SK-N-SH treated with all-trans-retinoic acid at 6 μM for 48 hours (cell line): ENCODE measurements around the gene RAD51B.

Experiments used
- ATAC-seq: fragments of 200-7000 bp; cut with Tn5 transposase; 3 replicates; pipeline ENCODE4 v1.9.1; 2020; ENCODE audit warnings: mild to moderate bottlenecking, moderate library complexity
- ARNTL ChIP-seq: fragments of 450-650 bp; formaldehyde crosslinking; IDR thresholded peaks from 2 replicates; pipeline ENCODE4 v1.5.0; 2020; ENCODE audit warnings: low read depth, mild to moderate bottlenecking, moderate library complexity, borderline replicate concordance
- BACH2 ChIP-seq: fragments of 250-450 bp; sonication (Bioruptor Pico); IDR thresholded peaks from 2 replicates; pipeline ENCODE4 v1.9.0; 2021; ENCODE audit warnings: mild to moderate bottlenecking, borderline replicate concordance
- CREB5 ChIP-seq: fragments of 250-450 bp; sonication (Bioruptor Pico); IDR thresholded peaks from 2 replicates; pipeline ENCODE4 v1.5.1; 2020; ENCODE audit warnings: low read depth, mild to moderate bottlenecking, moderate library complexity
- CSDC2 ChIP-seq: fragments of 250-450 bp; sonication (Bioruptor Pico); IDR thresholded peaks from 2 replicates; pipeline ENCODE4 v1.5.0; 2020; ENCODE audit warnings: mild to moderate bottlenecking, moderate library complexity
- ESRRG ChIP-seq: fragments of 250-450 bp; sonication (Bioruptor Pico); IDR thresholded peaks from 2 replicates; pipeline ENCODE4 v1.6.1; 2021; ENCODE audit warnings: mild to moderate bottlenecking
- GLIS3 ChIP-seq: fragments of 250-450 bp; sonication (Bioruptor Pico); IDR thresholded peaks from 2 replicates; pipeline ENCODE4 v1.5.0; 2020; ENCODE audit warnings: mild to moderate bottlenecking, moderate library complexity
- ISL1 ChIP-seq: fragments of 250-450 bp; sonication (Bioruptor Pico); IDR thresholded peaks from 2 replicates; pipeline ENCODE4 v2.1.2; 2022; ENCODE audit warnings: mild to moderate bottlenecking, moderate library complexity
- OSR1 ChIP-seq: fragments of 250-450 bp; sonication (Bioruptor Pico); IDR thresholded peaks from 2 replicates; pipeline ENCODE4 v1.8.0; 2022; ENCODE audit warnings: moderate library complexity, mild to moderate bottlenecking, inconsistent platforms
- PATZ1 ChIP-seq: fragments of 250-450 bp; sonication (Bioruptor Pico); IDR thresholded peaks from 2 replicates; pipeline ENCODE4 v1.8.0; 2020; ENCODE audit warnings: mild to moderate bottlenecking, moderate library complexity, borderline replicate concordance
- PPARA ChIP-seq: fragments of 250-450 bp; sonication (Bioruptor Pico); IDR thresholded peaks from 2 replicates; pipeline ENCODE4 v1.5.0; 2020; ENCODE audit warnings: mild to moderate bottlenecking, borderline replicate concordance
- RARB ChIP-seq: fragments of 250-450 bp; sonication (Bioruptor Pico); IDR thresholded peaks from 2 replicates; pipeline ENCODE4 v1.8.0; 2021; ENCODE audit warnings: mild to moderate bottlenecking, moderate library complexity
- SNAI2 ChIP-seq: fragments of 250-450 bp; sonication (Bioruptor Pico); IDR thresholded peaks from 2 replicates; pipeline ENCODE4 v1.5.0; 2020; ENCODE audit warnings: mild to moderate bottlenecking, moderate library complexity
- TCF4 ChIP-seq: fragments of 250-450 bp; sonication (Bioruptor Pico); IDR thresholded peaks from 2 replicates; pipeline ENCODE4 v1.8.0; 2021; ENCODE audit warnings: mild to moderate bottlenecking, moderate library complexity, borderline replicate concordance
- TSHZ2 ChIP-seq: fragments of 250-450 bp; sonication (Bioruptor Pico); IDR thresholded peaks from 2 replicates; pipeline ENCODE4 v1.5.0; 2020; ENCODE audit warnings: mild to moderate bottlenecking, moderate library complexity
- ZC3H10 ChIP-seq: fragments of 250-450 bp; sonication (Bioruptor Pico); IDR thresholded peaks from 2 replicates; pipeline ENCODE4 v1.5.1; 2021; ENCODE audit warnings: mild to moderate bottlenecking, moderate library complexity
- ZFP30 ChIP-seq: fragments of 450-650 bp; formaldehyde crosslinking; IDR thresholded peaks from 2 replicates; pipeline ENCODE4 v1.5.0; 2022; ENCODE audit warnings: mild to moderate bottlenecking, moderate library complexity
- ZNF565 ChIP-seq: fragments of 450-650 bp; formaldehyde crosslinking; conservative IDR thresholded peaks from 2 replicates; pipeline ENCODE4 v1.5.0; 2020; ENCODE audit warnings: low read depth, mild to moderate bottlenecking, moderate library complexity
- ZNF70 ChIP-seq: fragments of 450-650 bp; formaldehyde crosslinking; IDR thresholded peaks from 2 replicates; pipeline ENCODE4 v1.5.0; 2020; ENCODE audit warnings: mild to moderate bottlenecking, moderate library complexity
- ZNF8 ChIP-seq: fragments of 450-650 bp; formaldehyde crosslinking; IDR thresholded peaks from 2 replicates; pipeline ENCODE4 v1.5.0; 2020; ENCODE audit warnings: mild to moderate bottlenecking, moderate library complexity
- TF ChIP-seq, protein P1 (sequence below): fragments of 250-450 bp; sonication (Bioruptor Pico); IDR thresholded peaks from 2 replicates; pipeline ENCODE4 v1.8.0; 2021; ENCODE audit warnings: low read depth, mild to moderate bottlenecking, moderate library complexity, borderline replicate concordance
- TF ChIP-seq, protein P2 (sequence below): fragments of 250-450 bp; sonication (Bioruptor Pico); IDR thresholded peaks from 2 replicates; pipeline ENCODE4 v1.5.1; 2021; ENCODE audit warnings: mild to moderate bottlenecking, moderate library complexity

Gene RAD51B

DNA sequence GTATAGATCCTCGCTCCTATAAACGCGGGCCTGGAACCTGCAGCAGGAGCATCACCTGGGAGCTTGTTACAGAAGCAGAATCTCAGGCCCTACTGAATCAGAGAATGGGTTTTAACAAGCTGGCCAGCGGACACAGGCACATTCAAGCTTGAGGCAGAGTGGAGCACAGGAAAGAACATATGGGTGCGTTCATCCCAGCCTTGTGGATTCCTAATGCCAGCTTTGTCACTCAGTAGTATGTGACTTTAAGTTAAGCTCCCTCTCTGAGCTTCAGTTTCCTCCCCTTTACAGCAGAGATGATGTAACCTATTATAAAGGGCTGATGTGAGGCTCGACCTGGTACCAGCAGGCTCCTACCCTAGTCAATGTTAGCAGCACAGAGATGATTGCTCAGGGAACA is 768.4 kb downstream of the RAD51B start:
- no peak for ATAC-seq
- TF ChIP-seq, protein P1, sequence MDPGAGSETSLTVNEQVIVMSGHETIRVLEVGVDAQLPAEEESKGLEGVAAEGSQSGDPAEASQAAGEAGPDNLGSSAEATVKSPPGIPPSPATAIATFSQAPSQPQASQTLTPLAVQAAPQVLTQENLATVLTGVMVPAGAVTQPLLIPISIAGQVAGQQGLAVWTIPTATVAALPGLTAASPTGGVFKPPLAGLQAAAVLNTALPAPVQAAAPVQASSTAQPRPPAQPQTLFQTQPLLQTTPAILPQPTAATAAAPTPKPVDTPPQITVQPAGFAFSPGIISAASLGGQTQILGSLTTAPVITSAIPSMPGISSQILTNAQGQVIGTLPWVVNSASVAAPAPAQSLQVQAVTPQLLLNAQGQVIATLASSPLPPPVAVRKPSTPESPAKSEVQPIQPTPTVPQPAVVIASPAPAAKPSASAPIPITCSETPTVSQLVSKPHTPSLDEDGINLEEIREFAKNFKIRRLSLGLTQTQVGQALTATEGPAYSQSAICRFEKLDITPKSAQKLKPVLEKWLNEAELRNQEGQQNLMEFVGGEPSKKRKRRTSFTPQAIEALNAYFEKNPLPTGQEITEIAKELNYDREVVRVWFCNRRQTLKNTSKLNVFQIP (CRISPR knock-in tag), result no peak
- TF ChIP-seq ZNF70 (CRISPR knock-in tag) (no peak), ESRRG (CRISPR knock-in tag) (no peak), ZNF8 (CRISPR knock-in tag) (no peak), ARNTL (no peak), OSR1 (no peak), CREB5 (CRISPR knock-in tag) (no peak), TCF4 (CRISPR knock-in tag) (no peak), PPARA (no peak), CSDC2 (CRISPR knock-in tag) (no peak), SNAI2 (CRISPR knock-in tag) (no peak), ZNF565 (CRISPR knock-in tag) (no peak), PATZ1 (CRISPR knock-in tag) (no peak), BACH2 (CRISPR knock-in tag) (no peak), ZFP30 (CRISPR knock-in tag) (no peak)
- TF ChIP-seq, protein P2, sequence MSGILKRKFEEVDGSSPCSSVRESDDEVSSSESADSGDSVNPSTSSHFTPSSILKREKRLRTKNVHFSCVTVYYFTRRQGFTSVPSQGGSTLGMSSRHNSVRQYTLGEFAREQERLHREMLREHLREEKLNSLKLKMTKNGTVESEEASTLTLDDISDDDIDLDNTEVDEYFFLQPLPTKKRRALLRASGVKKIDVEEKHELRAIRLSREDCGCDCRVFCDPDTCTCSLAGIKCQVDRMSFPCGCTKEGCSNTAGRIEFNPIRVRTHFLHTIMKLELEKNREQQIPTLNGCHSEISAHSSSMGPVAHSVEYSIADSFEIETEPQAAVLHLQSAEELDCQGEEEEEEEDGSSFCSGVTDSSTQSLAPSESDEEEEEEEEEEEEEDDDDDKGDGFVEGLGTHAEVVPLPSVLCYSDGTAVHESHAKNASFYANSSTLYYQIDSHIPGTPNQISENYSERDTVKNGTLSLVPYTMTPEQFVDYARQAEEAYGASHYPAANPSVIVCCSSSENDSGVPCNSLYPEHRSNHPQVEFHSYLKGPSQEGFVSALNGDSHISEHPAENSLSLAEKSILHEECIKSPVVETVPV (CRISPR knock-in tag), result no peak

DNA sequence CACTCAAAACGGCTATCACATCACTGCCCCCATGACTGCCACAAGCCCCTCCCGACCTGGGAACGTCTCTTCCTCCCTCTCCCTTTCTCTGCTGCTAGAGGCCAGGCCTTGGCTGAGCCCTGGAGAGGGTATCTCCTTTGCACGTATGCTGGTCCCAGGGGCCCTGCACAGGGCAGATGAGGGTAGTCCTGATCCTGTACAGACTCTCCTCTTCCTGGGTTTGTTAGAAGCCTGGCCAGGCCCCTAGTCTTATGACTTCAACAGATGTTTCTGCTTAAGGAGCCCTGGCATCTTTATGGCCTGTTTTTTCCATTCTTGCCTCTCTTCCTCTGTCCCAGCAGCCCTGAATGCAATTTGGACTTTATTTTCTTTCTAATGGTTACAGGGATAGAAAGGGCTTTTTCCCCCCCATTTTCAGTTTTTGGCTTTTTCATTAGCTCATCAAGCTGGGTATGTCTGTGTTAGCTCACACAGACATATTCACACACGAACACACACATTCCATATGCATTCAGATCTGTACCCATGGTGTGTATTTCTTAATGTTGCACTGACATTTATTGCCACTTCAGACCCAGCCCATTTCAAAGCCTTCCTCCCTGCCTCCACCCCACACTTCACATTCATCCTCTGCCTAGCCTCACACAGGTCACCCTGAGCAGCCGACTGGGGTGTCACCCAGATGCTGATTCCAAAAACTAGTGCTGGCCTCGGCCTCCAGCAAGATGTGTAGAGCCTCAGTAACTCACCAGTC is 770.0 kb downstream of the RAD51B start:
- peak; percentile 85 for ATAC-seq
- no peak for TF ChIP-seq TSHZ2 (CRISPR knock-in tag)
- no peak for TF ChIP-seq RARB (CRISPR knock-in tag)
- no peak for TF ChIP-seq ESRRG (CRISPR knock-in tag)
- TF ChIP-seq PPARA, result no peak
- TF ChIP-seq ISL1, result 0 out of 2 replicates have a peak, but pooled peaks have one; percentile 18
- TF ChIP-seq GLIS3 (CRISPR knock-in tag), result no peak
- no peak for TF ChIP-seq ZFP30 (CRISPR knock-in tag)
- no peak for TF ChIP-seq CSDC2 (CRISPR knock-in tag)
- TF ChIP-seq TCF4 (CRISPR knock-in tag), result peak; percentile 83

DNA sequence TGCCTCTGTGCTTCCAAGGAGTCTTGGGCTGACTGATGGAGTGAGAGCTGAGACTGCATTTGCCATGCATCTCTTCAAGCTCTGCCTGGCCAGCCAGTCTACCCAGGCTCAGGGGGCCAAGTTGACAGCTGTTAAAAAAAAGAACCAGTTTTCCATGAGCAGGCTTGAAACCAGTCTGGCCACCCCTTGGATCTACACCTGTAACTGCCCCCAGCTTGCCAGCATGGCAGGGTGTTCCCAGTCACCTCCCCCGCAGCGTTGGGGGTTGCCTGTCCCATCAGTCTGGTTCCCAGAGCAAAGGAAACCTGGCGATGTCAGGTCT is 770.6 kb downstream of the RAD51B start:
- no peak; the same call in 2 of the 3 replicates for ATAC-seq
- TF ChIP-seq ZC3H10, result no peak
- TF ChIP-seq, protein P1 (CRISPR knock-in tag), result no peak
